K562 (cell line): ENCODE results near the gene OSCP1. TPM values are rescaled to one million over a fixed set of nuclear protein-coding genes. Genes with fewer than 3 reads are reported as not detected.

Source experiments
- ATAC-seq: fragments of 200-7000 bp; cut with Tn5 transposase; 3 replicates; pipeline ENCODE4 v1.9.1; 2020; ENCODE audit warnings: moderate library complexity
- BruUV-seq: library from RNA; stranded (reverse); fragments of 400-500 nt; replicated peaks from 2 replicates; lab custom pipeline; 2021; lab: Mats Ljungman, UMichigan
- CTCF ChIA-PET: fragments of 300-600 bp; formaldehyde crosslinking; extraction: SDS; loops from one replicate; lab custom pipeline; 2021; ENCODE audit warnings: low intra/inter-chr PET ratio; lab: Yijun Ruan, JAX
- POLR2A ChIA-PET: fragments of 300-600, 350-650 bp; sonication (Branson Sonifier 250); formaldehyde crosslinking; extraction: SDS; loops from one replicate; lab custom pipeline; 2021; ENCODE audit warnings: antibody characterized with exemption, inconsistent platforms; lab: Yijun Ruan, JAX
- DNase-seq, 4 experiments: peaks; one replicate each; pipeline versions ENCODE4 v3.0.0 to v3.0.0-alpha.2; 2011 to 2018; ENCODE audit warnings: low spot score in 3 of 4, mixed read lengths in 3 of 4; ENCODE audit errors: extremely low read depth in 1 of 4
- FAIRE-seq: peaks from 2 replicates; lab custom pipeline; 2011; peaks lifted over from hg19 to GRCh38; lab: Jason Lieb, UNC
- H2AFZ ChIP-seq: 2 replicates; pipeline ENCODE4 v1.6.0; 2011; ENCODE audit warnings: low read depth, low read length, control low read depth, inconsistent platforms
- H3K27ac ChIP-seq: fragments of 200-600 bp; 3 replicates; pipeline ENCODE4 v1.8.0; 2011; ENCODE audit warnings: low read depth, mild to moderate bottlenecking, control low read depth, inconsistent platforms, low read length, moderate library complexity, mixed read lengths; ENCODE audit errors: extremely low read depth
- H3K27me3 ChIP-seq, 2 experiments: fragments of 300-600 bp in 1 of 2; 2 replicates in 1 of 2; 3 replicates in 1 of 2; pipeline versions ENCODE4 v1.6.0 to v1.8.0; 2011; ENCODE audit warnings: inconsistent platforms in 2 of 2, low read length in 2 of 2, mild to moderate bottlenecking in 1 of 2, mixed read lengths in 1 of 2, moderate library complexity in 1 of 2; ENCODE audit not compliant: control insufficient read depth in 2 of 2, insufficient read depth in 2 of 2
- H3K36me3 ChIP-seq: fragments of 300-600 bp; 3 replicates; pipeline ENCODE4 v1.8.0; 2011; ENCODE audit warnings: mild to moderate bottlenecking, low read length, inconsistent platforms; ENCODE audit not compliant: control insufficient read depth, insufficient read depth
- H3K4me1 ChIP-seq, 2 experiments: fragments of 200-600 bp in 1 of 2; replicated peaks in 1 of 2; 2 replicates in 1 of 2; 3 replicates in 1 of 2; pipeline versions ENCODE4 v1.5.1 to v1.8.0; 2011; ENCODE audit warnings: inconsistent platforms in 2 of 2, low read length in 2 of 2, mild to moderate bottlenecking in 1 of 2, mixed read lengths in 1 of 2, moderate library complexity in 1 of 2; ENCODE audit not compliant: control insufficient read depth in 2 of 2, insufficient read depth in 2 of 2
- H3K4me2 ChIP-seq: 2 replicates; pipeline ENCODE4 v1.6.1; 2011; ENCODE audit warnings: low read length, control low read depth, inconsistent platforms, mixed read lengths; ENCODE audit not compliant: insufficient read depth
- H3K4me3 ChIP-seq: fragments of 200-600 bp; sonication (generic), shearing (Covaris generic); 2 replicates; pipeline ENCODE4 v1.5.1; 2016; ENCODE audit warnings: control low read depth, inconsistent platforms
- H3K79me2 ChIP-seq: fragments of 200-600 bp; 3 replicates; pipeline ENCODE4 v1.8.0; 2011; ENCODE audit warnings: low read length, inconsistent platforms; ENCODE audit not compliant: control insufficient read depth, insufficient read depth
- H3K9ac ChIP-seq, 2 experiments: 2 replicates each; pipeline versions ENCODE4 v1.6.0 to v1.6.1; 2011; ENCODE audit warnings: low read depth in 2 of 2, low read length in 2 of 2, control low read depth in 1 of 2, inconsistent platforms in 1 of 2, mild to moderate bottlenecking in 1 of 2, mixed read lengths in 1 of 2; ENCODE audit not compliant: insufficient read depth in 1 of 2
- H3K9me1 ChIP-seq: one replicate; pipeline ENCODE4 v1.6.0; 2011; ENCODE audit warnings: inconsistent platforms, mild to moderate bottlenecking, low read length, moderate library complexity; ENCODE audit not compliant: control insufficient read depth, insufficient read depth
- H3K9me3 ChIP-seq: replicated peaks from 2 replicates; pipeline ENCODE4 v1.5.1; 2011; ENCODE audit warnings: low read depth, low read length, inconsistent platforms; ENCODE audit not compliant: control insufficient read depth, insufficient read depth
- H4K20me1 ChIP-seq: replicated peaks from 2 replicates; pipeline ENCODE4 v1.6.1; 2011; ENCODE audit warnings: low read length, inconsistent platforms, mixed read lengths; ENCODE audit not compliant: control insufficient read depth, insufficient read depth
- CTCF ChIP-seq, 3 experiments: IDR thresholded peaks in 2 of 3; conservative IDR thresholded peaks in 1 of 3; 2 replicates each; pipeline ENCODE4 v1.5.1; 2011 to 2012; ENCODE audit warnings: low read length in 3 of 3, mild to moderate bottlenecking in 3 of 3, control low read depth in 2 of 3, improper control_type of control experiment in 1 of 3, inconsistent platforms in 1 of 3, low read depth in 1 of 3, mixed read lengths in 1 of 3, moderate library complexity in 1 of 3; ENCODE audit not compliant: insufficient read depth in 2 of 3
- GTF2F1 ChIP-seq: IDR thresholded peaks from 2 replicates; pipeline ENCODE4 v1.6.1; 2011; ENCODE audit warnings: low read depth, low read length, improper control_type of control experiment
- KLF6 ChIP-seq: fragments of 250-450 bp; sonication (Bioruptor Pico); IDR thresholded peaks from 2 replicates; pipeline ENCODE4 v1.4.0; 2020; ENCODE audit warnings: mild to moderate bottlenecking, moderate library complexity, borderline replicate concordance
- L3MBTL2 ChIP-seq: fragments of 450-650 bp; IDR thresholded peaks from 2 replicates; pipeline ENCODE4 v1.6.1; 2016; ENCODE audit warnings: mild to moderate bottlenecking, moderate library complexity
- LCOR ChIP-seq: sonication (generic); formaldehyde crosslinking; IDR thresholded peaks from 2 replicates; pipeline ENCODE4 v1.8.0; 2022; ENCODE audit warnings: mild to moderate bottlenecking, missing genetic modification reagents
- MYBL2 ChIP-seq, 2 experiments: fragments of 450-650 bp in 1 of 2; sonication (generic) in 1 of 2; formaldehyde crosslinking in 1 of 2; IDR thresholded peaks; 2 replicates each; pipeline versions ENCODE4 v1.6.1 to v1.8.1; 2017 to 2022; ENCODE audit warnings: borderline replicate concordance in 1 of 2, inconsistent platforms in 1 of 2, low read depth in 1 of 2, mild to moderate bottlenecking in 1 of 2, missing genetic modification reagents in 1 of 2, moderate library complexity in 1 of 2
- PHB ChIP-seq: fragments of 250-450 bp; sonication (Bioruptor Pico); IDR thresholded peaks from 2 replicates; pipeline ENCODE4 v1.5.0; 2021
- PTTG1 ChIP-seq: fragments of 450-650 bp; IDR thresholded peaks from 2 replicates; pipeline ENCODE4 v1.6.1; 2016; ENCODE audit warnings: low read depth, mild to moderate bottlenecking, missing genetic modification characterization, missing compliant biosample characterization
- SLC30A9 ChIP-seq: fragments of 250-450 bp; sonication (Bioruptor Pico); IDR thresholded peaks from 2 replicates; pipeline ENCODE4 v1.8.0; 2022; ENCODE audit warnings: mild to moderate bottlenecking, moderate library complexity
- STAT5A ChIP-seq: IDR thresholded peaks from 2 replicates; pipeline ENCODE4 v1.6.1; 2012; ENCODE audit warnings: low read length, inconsistent platforms, borderline replicate concordance
- TFAM ChIP-seq: fragments of 250-450 bp; sonication (Bioruptor Pico); conservative IDR thresholded peaks from 2 replicates; pipeline ENCODE4 v1.5.0; 2021; ENCODE audit warnings: mild to moderate bottlenecking, moderate library complexity
- ZEB2 ChIP-seq: fragments of 450-650 bp; IDR thresholded peaks from 2 replicates; pipeline ENCODE4 v1.6.1; 2016
- ZNF699 ChIP-seq: fragments of 250-450 bp; sonication (Bioruptor Pico); IDR thresholded peaks from 2 replicates; pipeline ENCODE4 v1.8.0; 2021; ENCODE audit warnings: mild to moderate bottlenecking, moderate library complexity; ENCODE audit not compliant: insufficient replicate concordance
- ZNF764 ChIP-seq: fragments of 250-450 bp; sonication (Bioruptor Pico); IDR thresholded peaks from 2 replicates; pipeline ENCODE4 v1.4.0; 2020; ENCODE audit warnings: low read depth, mild to moderate bottlenecking, moderate library complexity
- ZNF785 ChIP-seq: fragments of 250-450 bp; sonication (Bioruptor Pico); IDR thresholded peaks from 2 replicates; pipeline ENCODE4 v1.4.0; 2020; ENCODE audit warnings: mild to moderate bottlenecking
- WGBS: fragments of 100-300 bp; shearing (Covaris generic); methylation state at CpG from one replicate; pipeline ENCODE4 v1.1.6; 2016; ENCODE audit warnings: low coverage, mixed read lengths; ENCODE audit not compliant: insufficient coverage; ENCODE audit errors: missing lambda C conversion rate; 5-methylcytosine and 5-hydroxymethylcytosine counted together
- in situ Hi-C: fragments of 300-500 bp; cut with MboI; formaldehyde crosslinking; loops from 4 replicates; pipeline ENCODE4 v1.15.0; 2018; ENCODE audit warnings: inconsistent platforms, mixed read lengths
- intact Hi-C: fragments of 100-400 bp; cut with micrococcal nuclease; formaldehyde crosslinking; loops from 2 replicates; pipeline ENCODE4 v1.14.2; 2022
- polyA plus RNA-seq, 8 experiments: library from polyadenylated mRNA; depleted of rRNA in 4 of 8; stranded (reverse) in 5 of 8; unstranded in 3 of 8; fragments of >200 nt; fragmentation: Nextera tagmentation in 2 of 8; fragmentation: Illumina TruSeq in 1 of 8; extraction: Ambion mirVana in 2 of 8; extraction: Trizol in 1 of 8; gene quantifications; 2 replicates each; pipeline versions ENCODE4 v1.2.1 to v1.2.3, GENCODE V29; 2011 to 2014; ENCODE audit warnings: inconsistent platforms in 1 of 8, missing spikeins in 1 of 8
- total RNA-seq, 7 experiments: library from RNA; depleted of rRNA in 6 of 7; stranded (reverse); fragments of >200 nt in 6 of 7; fragmentation: Illumina TruSeq in 2 of 7; extraction: Trizol in 2 of 7; gene quantifications; 2 replicates each; pipeline versions ENCODE4 v1.2.1 to v1.2.3, GENCODE V29; 2011 to 2021; ENCODE audit warnings: low replicate concordance in 1 of 7

OSCP1 gene
- total and polyA plus RNA-seq, 9 of the 15 experiments (the other 6 are each of a cell fraction or from before 2014, with no cell fraction given), result 0.15 to 0.40 (median 0.33) TPM; not detected in 5

DNA sequence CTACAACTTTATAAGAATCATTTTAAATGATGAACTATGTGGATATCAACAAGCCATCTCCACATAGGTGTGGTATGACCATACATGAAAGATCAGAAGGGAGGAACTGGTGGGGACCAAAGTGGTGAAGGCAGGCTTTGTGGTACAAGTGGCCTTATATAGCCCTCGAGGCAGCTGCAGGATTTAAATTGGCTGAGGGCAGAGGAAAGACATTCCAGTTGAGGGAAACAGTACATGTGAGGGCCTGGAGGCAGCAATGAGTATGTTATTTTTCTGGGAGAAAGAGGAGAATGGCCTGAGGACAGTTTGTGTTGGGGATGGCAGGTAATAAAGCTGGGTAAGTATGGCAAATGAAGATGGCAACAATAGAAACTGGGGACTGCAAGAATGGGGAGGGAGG is 17.1 kb downstream of the OSCP1 start:
- H3K4me2 ChIP-seq, result no peak overlapping the region

More for the DNA sequence above, 17.1 kb downstream of the OSCP1 start:
- Histone ChIP-seq H3K79me2 (no peaks in the 10 kb centered on the region), H3K9me1 (no peaks in the 10 kb centered on the region), H3K9me3 (no peaks in the 10 kb centered on the region), H3K9ac (no peak overlapping the region), H3K36me3 (no peaks in the 10 kb centered on the region), H3K4me1 (no peaks in the 10 kb centered on the region), H3K27me3 (peaks cover 7 to 17% of the 10 kb centered on the region in 2 experiments; a peak in 4 of 5 replicates), H2AFZ (no peak overlapping the region), H4K20me1 (no peaks in the 10 kb centered on the region), H3K27ac (no peak overlapping the region), H3K4me3 (no peak overlapping the region)
- intact Hi-C loops (no loop called here), in situ Hi-C loops (no loop called here)
- BruUV-seq, result no TSS peak
- ChIA-PET POLR2A (interaction anchor here (0.5 to 1.3 kb wide), 3 partner anchors 13 to 1064 kb away, joined by 3 read pairs; no protein-coding TSS in a partner anchor), CTCF (no interaction called here)
- no peak for DNase-seq
- TF ChIP-seq ZNF699 (no peak), SLC30A9 (CRISPR knock-in tag) (no peak), MYBL2 (IDR thresholded peaks at IDR 0.05; ENCODE audit: low read depth) (no peak), MYBL2 (CRISPR knock-in tag; IDR thresholded peaks at IDR 0.05; ENCODE audit: borderline replicate concordance) (no peak), LCOR (CRISPR knock-in tag) (no peak), PTTG1 (tag) (no peak), TFAM (CRISPR knock-in tag) (no peak), STAT5A (no peak), L3MBTL2 (no peak), CTCF (IDR thresholded peaks at IDR 0.05 in 2 of 3, conservative IDR thresholded peaks at IDR 0.05 in 1 of 3; ENCODE audit: insufficient read depth in 2 of 3, low read depth in 1 of 3, low read length in 3 of 3) (no peak), ZNF764 (no peak), GTF2F1 (no peak), PHB (CRISPR knock-in tag) (no peak), ZNF785 (no peak), KLF6 (CRISPR knock-in tag) (no peak), ZEB2 (no peak)
- 0% methylated on average over 1 of the region's 1 CpG for WGBS
- no peak for ATAC-seq
- FAIRE-seq, result no peak
